K562 (cell line): Measurements from ENCODE around the gene KCNQ4. TPM values are rescaled to one million over a fixed set of nuclear protein-coding genes. Genes with fewer than 3 reads are reported as not detected.

ENCODE experiments used
- BRD9 ChIP-seq: fragments of 450-650 bp; IDR thresholded peaks from 2 replicates; pipeline ENCODE4 v1.6.1; 2018; ENCODE audit warnings: low read depth; ENCODE audit not compliant: partially characterized antibody
- DMBX1 ChIP-seq: fragments of 250-450 bp; sonication (Bioruptor Pico); IDR thresholded peaks from 2 replicates; pipeline ENCODE4 v1.8.0; 2022; ENCODE audit warnings: inconsistent platforms, mild to moderate bottlenecking, moderate library complexity, borderline replicate concordance
- EP400 ChIP-seq: fragments of 450-650 bp; IDR thresholded peaks from 2 replicates; pipeline ENCODE4 v1.6.1; 2017; ENCODE audit warnings: antibody characterized with exemption, mild to moderate bottlenecking, moderate library complexity
- GATA2 ChIP-seq: sonication (generic); formaldehyde crosslinking; IDR thresholded peaks from 2 replicates; pipeline ENCODE4 v1.4.0; 2020; ENCODE audit warnings: mild to moderate bottlenecking, missing genetic modification reagents
- JUND ChIP-seq, 2 experiments: IDR thresholded peaks; 2 replicates in 1 of 2; 3 replicates in 1 of 2; pipeline ENCODE4 v1.6.1; 2011; ENCODE audit warnings: borderline replicate concordance in 2 of 2, low read depth in 2 of 2, low read length in 2 of 2, improper control_type of control experiment in 1 of 2, missing biosample characterization in 1 of 2, missing genetic modification characterization in 1 of 2, missing genetic modification reagents in 1 of 2
- KDM4B ChIP-seq, 2 experiments: fragments of 450-650 bp in 1 of 2; sonication (generic) in 1 of 2; IDR thresholded peaks; 2 replicates each; pipeline ENCODE4 v1.6.1; 2016 to 2017; ENCODE audit warnings: borderline replicate concordance in 2 of 2, antibody characterized with exemption in 1 of 2, low read depth in 1 of 2, mild to moderate bottlenecking in 1 of 2
- MECOM ChIP-seq: fragments of 250-450 bp; sonication (Bioruptor Pico); IDR thresholded peaks from 2 replicates; pipeline ENCODE4 v1.8.0; 2022; ENCODE audit warnings: inconsistent platforms
- SPI1 ChIP-seq: IDR thresholded peaks from 2 replicates; pipeline ENCODE4 v1.6.1; 2011; ENCODE audit warnings: low read depth, low read length, control low read depth, borderline replicate concordance
- SRF ChIP-seq, 2 experiments: fragments of 250-450, 450-650 bp in 1 of 2; sonication (Bioruptor Pico) in 1 of 2; sonication (generic) in 1 of 2; formaldehyde crosslinking; IDR thresholded peaks; 2 replicates each; pipeline versions ENCODE4 v1.5.0 to v1.5.1; 2020 to 2022; ENCODE audit warnings: mild to moderate bottlenecking in 1 of 2, missing genetic modification reagents in 1 of 2
- ZFP30 ChIP-seq: fragments of 250-450 bp; sonication (Bioruptor Pico); IDR thresholded peaks from 2 replicates; pipeline ENCODE4 v1.8.0; 2022; ENCODE audit warnings: moderate library complexity, mild to moderate bottlenecking, inconsistent platforms, borderline replicate concordance
- ZNF140 ChIP-seq: fragments of 250-450 bp; sonication (Bioruptor Pico); IDR thresholded peaks from 2 replicates; pipeline ENCODE4 v1.8.0; 2021; ENCODE audit warnings: moderate library complexity, mild to moderate bottlenecking, inconsistent platforms
- polyA plus RNA-seq, 8 experiments: library from polyadenylated mRNA; depleted of rRNA in 4 of 8; stranded (reverse) in 5 of 8; unstranded in 3 of 8; fragments of >200 nt; fragmentation: Nextera tagmentation in 2 of 8; fragmentation: Illumina TruSeq in 1 of 8; extraction: Ambion mirVana in 2 of 8; extraction: Trizol in 1 of 8; gene quantifications; 2 replicates each; pipeline versions ENCODE4 v1.2.1 to v1.2.3, GENCODE V29; 2011 to 2014; ENCODE audit warnings: inconsistent platforms in 1 of 8, missing spikeins in 1 of 8
- total RNA-seq, 7 experiments: library from RNA; depleted of rRNA in 6 of 7; stranded (reverse); fragments of >200 nt in 6 of 7; fragmentation: Illumina TruSeq in 2 of 7; extraction: Trizol in 2 of 7; gene quantifications; 2 replicates each; pipeline versions ENCODE4 v1.2.1 to v1.2.3, GENCODE V29; 2011 to 2021; ENCODE audit warnings: low replicate concordance in 1 of 7
- TF ChIP-seq, protein P1 (sequence below), 2 experiments: fragments of 200-800 bp in 1 of 2; sonication (Bioruptor generic) in 1 of 2; sonication (generic) in 1 of 2; formaldehyde crosslinking in 1 of 2; IDR thresholded peaks in 1 of 2; conservative IDR thresholded peaks in 1 of 2; 2 replicates each; pipeline versions ENCODE4 v1.5.0 to v1.6.1; 2016 to 2020; ENCODE audit warnings: missing compliant biosample characterization in 1 of 2, missing genetic modification characterization in 1 of 2, missing genetic modification reagents in 1 of 2
- TF ChIP-seq, protein P2 (sequence below): fragments of 450-650 bp; IDR thresholded peaks from one replicate; pipeline ENCODE4 v1.6.1; 2018; ENCODE audit warnings: mild to moderate bottlenecking, moderate library complexity; ENCODE audit not compliant: partially characterized antibody
- TF ChIP-seq, protein P3 (sequence below): fragments of 450-650 bp; conservative IDR thresholded peaks from 2 replicates; pipeline ENCODE4 v1.6.1; 2016; ENCODE audit warnings: missing genetic modification characterization, low read depth, mild to moderate bottlenecking, control low read depth, missing compliant biosample characterization
- TF ChIP-seq, protein P4 (sequence below): fragments of 200-400 bp; formaldehyde crosslinking; IDR thresholded peaks from 2 replicates; pipeline ENCODE4 v1.6.1; 2017; ENCODE audit warnings: mild to moderate bottlenecking, low read depth, low read length, moderate library complexity
- TF ChIP-seq, protein P5 (sequence below): fragments of 450-650 bp; IDR thresholded peaks from 2 replicates; pipeline ENCODE4 v1.6.1; 2014; ENCODE audit warnings: low read depth, mild to moderate bottlenecking, moderate library complexity, borderline replicate concordance

KCNQ4 gene
- total and polyA plus RNA-seq, 9 of the 15 experiments (the other 6 are each of a cell fraction or from before 2014, with no cell fraction given) = 0.07 to 4.1 (median 0.79) TPM

DNA sequence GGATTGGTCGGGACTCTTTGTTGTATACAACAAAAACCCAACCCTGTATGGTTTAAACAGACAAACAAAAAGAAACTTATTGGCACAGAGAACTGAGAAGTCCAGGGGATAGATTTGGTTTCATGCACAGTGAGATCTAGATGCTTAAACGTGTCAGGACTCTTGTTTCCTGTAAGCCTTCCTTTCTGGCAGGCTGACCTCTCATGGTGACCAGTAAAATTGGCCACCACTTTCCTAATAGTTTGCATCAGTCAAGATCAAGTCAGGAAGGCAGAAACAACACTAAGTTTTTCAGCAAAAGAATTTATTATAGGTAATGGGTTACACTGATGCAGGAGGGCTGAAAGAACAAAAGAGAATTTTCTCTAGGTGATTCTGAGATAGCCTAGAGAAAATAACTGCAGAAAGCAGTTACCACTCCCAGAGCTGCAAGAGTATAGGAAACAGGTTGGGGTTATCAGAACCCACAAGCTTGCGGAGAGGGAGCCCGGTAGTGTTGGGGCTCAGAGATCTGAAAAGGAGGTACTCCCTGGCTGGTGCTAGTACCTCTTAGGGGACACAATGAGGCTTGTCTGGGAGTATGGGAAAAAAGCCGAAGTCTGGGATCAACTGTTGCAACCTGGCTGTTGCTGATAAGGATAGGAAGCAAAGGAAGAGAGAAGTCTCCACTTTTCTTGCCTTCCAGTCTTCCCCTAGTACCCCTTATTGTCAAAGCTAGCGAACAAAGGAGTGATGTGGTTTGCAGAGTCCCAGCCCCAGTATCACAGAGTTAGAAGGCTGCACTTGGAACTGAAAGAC is 57.1 kb downstream of the KCNQ4 start (continued):
- TF ChIP-seq SRF (CRISPR knock-in tag; IDR thresholded peaks at IDR 0.05) = no peak
- no peak for TF ChIP-seq ZFP30 (CRISPR knock-in tag)
- TF ChIP-seq, protein P1, sequence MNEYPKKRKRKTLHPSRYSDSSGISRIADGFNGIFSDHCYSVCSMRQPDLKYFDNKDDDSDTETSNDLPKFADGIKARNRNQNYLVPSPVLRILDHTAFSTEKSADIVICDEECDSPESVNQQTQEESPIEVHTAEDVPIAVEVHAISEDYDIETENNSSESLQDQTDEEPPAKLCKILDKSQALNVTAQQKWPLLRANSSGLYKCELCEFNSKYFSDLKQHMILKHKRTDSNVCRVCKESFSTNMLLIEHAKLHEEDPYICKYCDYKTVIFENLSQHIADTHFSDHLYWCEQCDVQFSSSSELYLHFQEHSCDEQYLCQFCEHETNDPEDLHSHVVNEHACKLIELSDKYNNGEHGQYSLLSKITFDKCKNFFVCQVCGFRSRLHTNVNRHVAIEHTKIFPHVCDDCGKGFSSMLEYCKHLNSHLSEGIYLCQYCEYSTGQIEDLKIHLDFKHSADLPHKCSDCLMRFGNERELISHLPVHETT (CRISPR knock-in tag; conservative IDR thresholded peaks at IDR 0.05 in 1 of 2, IDR thresholded peaks at IDR 0.05 in 1 of 2) = no peak
- TF ChIP-seq, protein P2, sequence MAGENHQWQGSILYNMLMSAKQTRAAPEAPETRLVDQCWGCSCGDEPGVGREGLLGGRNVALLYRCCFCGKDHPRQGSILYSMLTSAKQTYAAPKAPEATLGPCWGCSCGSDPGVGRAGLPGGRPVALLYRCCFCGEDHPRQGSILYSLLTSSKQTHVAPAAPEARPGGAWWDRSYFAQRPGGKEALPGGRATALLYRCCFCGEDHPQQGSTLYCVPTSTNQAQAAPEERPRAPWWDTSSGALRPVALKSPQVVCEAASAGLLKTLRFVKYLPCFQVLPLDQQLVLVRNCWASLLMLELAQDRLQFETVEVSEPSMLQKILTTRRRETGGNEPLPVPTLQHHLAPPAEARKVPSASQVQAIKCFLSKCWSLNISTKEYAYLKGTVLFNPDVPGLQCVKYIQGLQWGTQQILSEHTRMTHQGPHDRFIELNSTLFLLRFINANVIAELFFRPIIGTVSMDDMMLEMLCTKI = no peak
- TF ChIP-seq EP400 = peak; percentile 18; the same call in 1 of the 2 replicates
- peak; percentile 19 for TF ChIP-seq BRD9
- TF ChIP-seq, protein P3, sequence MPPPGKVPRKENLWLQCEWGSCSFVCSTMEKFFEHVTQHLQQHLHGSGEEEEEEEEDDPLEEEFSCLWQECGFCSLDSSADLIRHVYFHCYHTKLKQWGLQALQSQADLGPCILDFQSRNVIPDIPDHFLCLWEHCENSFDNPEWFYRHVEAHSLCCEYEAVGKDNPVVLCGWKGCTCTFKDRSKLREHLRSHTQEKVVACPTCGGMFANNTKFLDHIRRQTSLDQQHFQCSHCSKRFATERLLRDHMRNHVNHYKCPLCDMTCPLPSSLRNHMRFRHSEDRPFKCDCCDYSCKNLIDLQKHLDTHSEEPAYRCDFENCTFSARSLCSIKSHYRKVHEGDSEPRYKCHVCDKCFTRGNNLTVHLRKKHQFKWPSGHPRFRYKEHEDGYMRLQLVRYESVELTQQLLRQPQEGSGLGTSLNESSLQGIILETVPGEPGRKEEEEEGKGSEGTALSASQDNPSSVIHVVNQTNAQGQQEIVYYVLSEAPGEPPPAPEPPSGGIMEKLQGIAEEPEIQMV (tag) = no peak
- TF ChIP-seq JUND (IDR thresholded peaks at IDR 0.05; ENCODE audit: borderline replicate concordance, low read depth, low read length) = peak; percentile 36; the same call in 1 of the 2 replicates
- no peak for TF ChIP-seq JUND (tag; IDR thresholded peaks at IDR 0.05; ENCODE audit: borderline replicate concordance, low read depth, low read length)
- TF ChIP-seq ZNF140 (CRISPR knock-in tag) = no peak
- peak; percentile 82 for TF ChIP-seq GATA2 (CRISPR knock-in tag)
- TF ChIP-seq MECOM (CRISPR knock-in tag) = no peak
- no peak; the same call in 1 of the 2 replicates for TF ChIP-seq DMBX1
- TF ChIP-seq, protein P4, sequence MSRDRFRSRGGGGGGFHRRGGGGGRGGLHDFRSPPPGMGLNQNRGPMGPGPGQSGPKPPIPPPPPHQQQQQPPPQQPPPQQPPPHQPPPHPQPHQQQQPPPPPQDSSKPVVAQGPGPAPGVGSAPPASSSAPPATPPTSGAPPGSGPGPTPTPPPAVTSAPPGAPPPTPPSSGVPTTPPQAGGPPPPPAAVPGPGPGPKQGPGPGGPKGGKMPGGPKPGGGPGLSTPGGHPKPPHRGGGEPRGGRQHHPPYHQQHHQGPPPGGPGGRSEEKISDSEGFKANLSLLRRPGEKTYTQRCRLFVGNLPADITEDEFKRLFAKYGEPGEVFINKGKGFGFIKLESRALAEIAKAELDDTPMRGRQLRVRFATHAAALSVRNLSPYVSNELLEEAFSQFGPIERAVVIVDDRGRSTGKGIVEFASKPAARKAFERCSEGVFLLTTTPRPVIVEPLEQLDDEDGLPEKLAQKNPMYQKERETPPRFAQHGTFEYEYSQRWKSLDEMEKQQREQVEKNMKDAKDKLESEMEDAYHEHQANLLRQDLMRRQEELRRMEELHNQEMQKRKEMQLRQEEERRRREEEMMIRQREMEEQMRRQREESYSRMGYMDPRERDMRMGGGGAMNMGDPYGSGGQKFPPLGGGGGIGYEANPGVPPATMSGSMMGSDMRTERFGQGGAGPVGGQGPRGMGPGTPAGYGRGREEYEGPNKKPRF = no peak
- TF ChIP-seq, protein P5, sequence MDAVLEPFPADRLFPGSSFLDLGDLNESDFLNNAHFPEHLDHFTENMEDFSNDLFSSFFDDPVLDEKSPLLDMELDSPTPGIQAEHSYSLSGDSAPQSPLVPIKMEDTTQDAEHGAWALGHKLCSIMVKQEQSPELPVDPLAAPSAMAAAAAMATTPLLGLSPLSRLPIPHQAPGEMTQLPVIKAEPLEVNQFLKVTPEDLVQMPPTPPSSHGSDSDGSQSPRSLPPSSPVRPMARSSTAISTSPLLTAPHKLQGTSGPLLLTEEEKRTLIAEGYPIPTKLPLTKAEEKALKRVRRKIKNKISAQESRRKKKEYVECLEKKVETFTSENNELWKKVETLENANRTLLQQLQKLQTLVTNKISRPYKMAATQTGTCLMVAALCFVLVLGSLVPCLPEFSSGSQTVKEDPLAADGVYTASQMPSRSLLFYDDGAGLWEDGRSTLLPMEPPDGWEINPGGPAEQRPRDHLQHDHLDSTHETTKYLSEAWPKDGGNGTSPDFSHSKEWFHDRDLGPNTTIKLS = 0 out of 2 replicates have a peak, but pooled peaks have one; percentile 45
- TF ChIP-seq SPI1 = peak; percentile 24; the same call in 1 of the 2 replicates
- no peak for TF ChIP-seq KDM4B (IDR thresholded peaks at IDR 0.05; ENCODE audit: borderline replicate concordance in 2 of 2, low read depth in 1 of 2)
